Astrocyte (in vitro differentiated cells and primary cell): ENCODE data around the gene MYH2. TPM values are rescaled to one million over a fixed set of nuclear protein-coding genes. Genes with fewer than 3 reads are reported as not detected.

Source experiments
- DNase-seq: peaks from one replicate; pipeline ENCODE4 v3.0.0-alpha.2; 2010; ENCODE audit warnings: low read depth
- FAIRE-seq: peaks from 2 replicates; lab custom pipeline; 2011; peaks lifted over from hg19 to GRCh38; lab: Jason Lieb, UNC
- H2AFZ ChIP-seq: 2 replicates; pipeline ENCODE4 v1.6.0; 2012; ENCODE audit warnings: low read depth, low read length, inconsistent platforms
- H3K27ac ChIP-seq: 2 replicates; pipeline ENCODE4 v1.5.1; 2011; ENCODE audit warnings: low read depth, low read length, inconsistent platforms
- H3K27me3 ChIP-seq: 2 replicates; pipeline ENCODE4 v1.6.0; 2011; ENCODE audit warnings: low read length, inconsistent platforms; ENCODE audit not compliant: insufficient read depth
- H3K36me3 ChIP-seq: 2 replicates; pipeline ENCODE4 v1.5.1; 2011; ENCODE audit warnings: low read length, inconsistent platforms; ENCODE audit not compliant: insufficient read depth
- H3K4me1 ChIP-seq: 2 replicates; pipeline ENCODE4 v1.5.1; 2011; ENCODE audit warnings: low read length, inconsistent platforms; ENCODE audit not compliant: insufficient read depth
- H3K4me2 ChIP-seq: 2 replicates; pipeline ENCODE4 v1.6.0; 2012; ENCODE audit warnings: low read length, inconsistent platforms
- H3K4me3 ChIP-seq: 2 replicates; pipeline ENCODE4 v1.5.1; 2011; ENCODE audit warnings: low read depth, mild to moderate bottlenecking, low read length, inconsistent platforms; ENCODE audit not compliant: insufficient read depth
- H3K79me2 ChIP-seq: 2 replicates; pipeline ENCODE4 v1.6.0; 2012; ENCODE audit warnings: mild to moderate bottlenecking, low read length, inconsistent platforms; ENCODE audit not compliant: insufficient read depth
- H3K9ac ChIP-seq: 2 replicates; pipeline ENCODE4 v1.6.0; 2012; ENCODE audit warnings: mild to moderate bottlenecking, low read length, inconsistent platforms
- H3K9me3 ChIP-seq: 2 replicates; pipeline ENCODE4 v1.5.1; 2012; ENCODE audit warnings: low read depth, mild to moderate bottlenecking, low read length, inconsistent platforms; ENCODE audit not compliant: insufficient read depth
- H4K20me1 ChIP-seq: 2 replicates; pipeline ENCODE4 v1.6.0; 2012; ENCODE audit warnings: low read length, inconsistent platforms; ENCODE audit not compliant: insufficient read depth
- H3K27ac Mint-ChIP-seq: one replicate; pipeline ENCODE4 v1.8.0; 2021; ENCODE audit warnings: mild to moderate bottlenecking, mixed read lengths; ENCODE audit not compliant: unreplicated experiment
- H3K27me3 Mint-ChIP-seq: one replicate; pipeline ENCODE4 v1.8.0; 2021; ENCODE audit warnings: low read depth, mixed read lengths; ENCODE audit not compliant: unreplicated experiment
- H3K36me3 Mint-ChIP-seq: one replicate; pipeline ENCODE4 v1.8.0; 2021; ENCODE audit warnings: low read depth, mixed read lengths; ENCODE audit not compliant: unreplicated experiment
- H3K4me1 Mint-ChIP-seq: one replicate; pipeline ENCODE4 v1.8.0; 2021; ENCODE audit warnings: low read depth, mixed read lengths; ENCODE audit not compliant: unreplicated experiment
- H3K4me3 Mint-ChIP-seq: one replicate; pipeline ENCODE4 v1.8.0; 2021; ENCODE audit warnings: mild to moderate bottlenecking, moderate library complexity, mixed read lengths; ENCODE audit not compliant: unreplicated experiment
- H3K9me3 Mint-ChIP-seq: one replicate; pipeline ENCODE4 v1.8.0; 2021; ENCODE audit warnings: mild to moderate bottlenecking, mixed read lengths; ENCODE audit not compliant: unreplicated experiment
- CTCF ChIP-seq: IDR thresholded peaks from 2 replicates; pipeline ENCODE4 v1.5.1; 2011; ENCODE audit warnings: low read depth, mild to moderate bottlenecking, inconsistent platforms, low read length, moderate library complexity; ENCODE audit not compliant: insufficient read depth
- EZH2 ChIP-seq: IDR thresholded peaks from 2 replicates; pipeline ENCODE4 v1.6.1; 2012; ENCODE audit warnings: mild to moderate bottlenecking, low read length, inconsistent platforms; ENCODE audit not compliant: insufficient read depth
- total RNA-seq: library from RNA; stranded (reverse); gene quantifications from 2 replicates; pipeline ENCODE4 v1.2.1, GENCODE V29; 2021

The MYH2 gene
- total RNA-seq, 1 donor from 2014 or later = 0.02 TPM

DNA sequence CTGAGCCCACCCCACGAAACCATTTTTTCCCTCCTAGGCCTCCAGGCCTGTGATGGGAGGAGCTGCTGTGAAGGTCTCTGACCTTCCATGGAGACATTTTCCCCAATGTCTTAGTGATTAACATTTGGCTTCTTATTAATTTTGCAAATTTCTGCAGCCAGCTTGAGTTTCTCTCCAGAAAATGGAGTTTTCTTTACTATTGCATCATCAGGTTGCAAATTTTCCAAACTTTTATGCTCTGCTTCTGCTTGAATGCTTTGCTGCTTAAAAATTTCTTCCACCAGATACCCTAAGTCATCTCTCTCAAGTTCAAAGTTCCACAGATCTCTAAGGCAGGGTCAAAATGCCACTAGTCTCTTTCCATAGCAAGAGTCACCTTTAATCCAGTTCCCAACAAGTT lies 67.2 kb downstream of the MYH2 start:
- H3K27me3 ChIP-seq = no peaks in the 10 kb centered on the region
- TF ChIP-seq EZH2 = no peak
- TF ChIP-seq CTCF = no peak
- H3K4me3 Mint-ChIP-seq = no peak overlapping the region
- DNase-seq (no peak), FAIRE-seq (no peak)
- H3K9me3 ChIP-seq = no peaks in the 10 kb centered on the region
- peaks cover 16% of the 10 kb centered on the region for H3K9me3 Mint-ChIP-seq
- H3K27ac ChIP-seq = no peak overlapping the region
- no peaks in the 10 kb centered on the region for H3K4me1 Mint-ChIP-seq
- no peak overlapping the region for H3K4me2 ChIP-seq
- no peaks in the 10 kb centered on the region for H3K4me1 ChIP-seq
- H4K20me1 ChIP-seq = no peaks in the 10 kb centered on the region
- no peak overlapping the region for H2AFZ ChIP-seq
- H3K27ac Mint-ChIP-seq = no peak overlapping the region
- no peak overlapping the region for H3K4me3 ChIP-seq
- H3K27me3 Mint-ChIP-seq = no peaks in the 10 kb centered on the region
- H3K36me3 Mint-ChIP-seq = peaks cover 2% of the 10 kb centered on the region
- H3K9ac ChIP-seq = no peak overlapping the region
- H3K36me3 ChIP-seq = no peaks in the 10 kb centered on the region
- no peaks in the 10 kb centered on the region for H3K79me2 ChIP-seq

- Histone ChIP-seq H3K36me3 (no peaks in the 10 kb centered on the region), H3K27me3 (no peaks in the 10 kb centered on the region), H3K9me3 (no peaks in the 10 kb centered on the region), H3K4me1 (no peaks in the 10 kb centered on the region), H3K27ac (no peak overlapping the region), H2AFZ (no peak overlapping the region), H3K4me2 (no peak overlapping the region), H3K4me3 (no peak overlapping the region), H3K9ac (no peak overlapping the region), H4K20me1 (no peaks in the 10 kb centered on the region), H3K79me2 (no peaks in the 10 kb centered on the region)
- H3K27me3 Mint-ChIP-seq = no peaks in the 10 kb centered on the region
- no peak overlapping the region for H3K27ac Mint-ChIP-seq
- peaks cover 2% of the 10 kb centered on the region for H3K36me3 Mint-ChIP-seq
- no peaks in the 10 kb centered on the region for H3K4me1 Mint-ChIP-seq
- FAIRE-seq = no peak
- TF ChIP-seq CTCF = no peak
- TF ChIP-seq EZH2 = no peak
- H3K9me3 Mint-ChIP-seq = peaks cover 4% of the 10 kb centered on the region
- DNase-seq = no peak
- no peak overlapping the region for H3K4me3 Mint-ChIP-seq
These were observed 71.8 kb downstream of the MYH2 start for GRCh38 chr17:10477701-10478100.

- Mint-ChIP-seq H3K27ac (no peak overlapping the region), H3K4me3 (no peak overlapping the region), H3K27me3 (no peaks in the 10 kb centered on the region), H3K4me1 (no peaks in the 10 kb centered on the region), H3K9me3 (no peaks in the 10 kb centered on the region), H3K36me3 (no peaks in the 10 kb centered on the region)
- Histone ChIP-seq H3K4me1 (no peaks in the 10 kb centered on the region), H3K36me3 (no peaks in the 10 kb centered on the region), H4K20me1 (no peaks in the 10 kb centered on the region), H2AFZ (no peak overlapping the region), H3K27me3 (no peaks in the 10 kb centered on the region), H3K9me3 (no peaks in the 10 kb centered on the region), H3K9ac (no peak overlapping the region), H3K4me2 (no peak overlapping the region), H3K4me3 (no peak overlapping the region), H3K27ac (no peak overlapping the region), H3K79me2 (no peaks in the 10 kb centered on the region)
- TF ChIP-seq EZH2 (no peak), CTCF (no peak)
- FAIRE-seq (no peak), DNase-seq (no peak)
These were observed 74.9 kb downstream of the MYH2 start for GRCh38 chr17:10474536-10474935.
